Adipocyte (in vitro differentiated cells): ENCODE results near the gene NFIB.

Experiments
- DNase-seq: peaks from one replicate; pipeline ENCODE4 v3.0.0-alpha.2; 2015; ENCODE audit warnings: low read depth
- H3K27me3 ChIP-seq: replicated peaks from 2 replicates; pipeline ENCODE4 v1.7.0; 2013; ENCODE audit warnings: mild to moderate bottlenecking, low read length, moderate library complexity; ENCODE audit not compliant: control insufficient read depth, insufficient read depth
- H3K36me3 ChIP-seq: 2 replicates; pipeline ENCODE4 v1.7.0; 2013; ENCODE audit warnings: low read length, mild to moderate bottlenecking, moderate library complexity; ENCODE audit not compliant: control insufficient read depth, insufficient read depth, severe bottlenecking
- H3K4me1 ChIP-seq: 2 replicates; pipeline ENCODE4 v1.7.0; 2013; ENCODE audit warnings: mild to moderate bottlenecking, low read length, moderate library complexity; ENCODE audit not compliant: control insufficient read depth, insufficient read depth
- H3K4me3 ChIP-seq: 2 replicates; pipeline ENCODE4 v1.7.0; 2013; ENCODE audit warnings: mild to moderate bottlenecking, low read length, moderate library complexity
- H3K9ac ChIP-seq: 2 replicates; pipeline ENCODE4 v1.7.0; 2013; ENCODE audit warnings: mild to moderate bottlenecking, low read length, moderate library complexity
- H3K9me3 ChIP-seq: 2 replicates; pipeline ENCODE4 v1.7.0; 2013; ENCODE audit warnings: mild to moderate bottlenecking, low read length, moderate library complexity; ENCODE audit not compliant: control insufficient read depth

The NFIB gene

GRCh38 chr9:14316602-14317300, 2.8 kb upstream of the NFIB start:
- Histone ChIP-seq H3K4me1 (peaks cover 52% of the 10 kb centered on the region), H3K9me3 (no peaks in the 10 kb centered on the region), H3K9ac (peak overlapping the region; percentile 92), H3K36me3 (no peaks in the 10 kb centered on the region), H3K4me3 (peak overlapping the region; percentile 83), H3K27me3 (no peaks in the 10 kb centered on the region)
- no peak for DNase-seq

GRCh38 chr9:14315875-14316601, 2.1 kb upstream of the NFIB start:
- Histone ChIP-seq H3K4me1 (peaks cover 46% of the 10 kb centered on the region), H3K4me3 (peak overlapping the region; percentile 83), H3K36me3 (no peaks in the 10 kb centered on the region), H3K9me3 (no peaks in the 10 kb centered on the region), H3K27me3 (no peaks in the 10 kb centered on the region), H3K9ac (peak overlapping the region; percentile 92)
- peak; percentile 27 for DNase-seq

GRCh38 chr9:14314929-14315874, 1.3 kb upstream of the NFIB start:
- peak overlapping the region; percentile 95 for H3K9ac ChIP-seq
- peaks cover 44% of the 10 kb centered on the region for H3K4me1 ChIP-seq
- H3K27me3 ChIP-seq, result no peaks in the 10 kb centered on the region
- no peaks in the 10 kb centered on the region for H3K9me3 ChIP-seq
- peak overlapping the region; percentile 88 for H3K4me3 ChIP-seq
- H3K36me3 ChIP-seq, result no peaks in the 10 kb centered on the region
- DNase-seq, result peak; percentile 93

- H3K9me3 ChIP-seq, result no peaks in the 10 kb centered on the region
- no peaks in the 10 kb centered on the region for H3K36me3 ChIP-seq
- peak; percentile 92 for DNase-seq
- peak overlapping the region; percentile 95 for H3K9ac ChIP-seq
- peak overlapping the region; percentile 88 for H3K4me3 ChIP-seq
- H3K4me1 ChIP-seq, result peaks cover 45% of the 10 kb centered on the region
- no peaks in the 10 kb centered on the region for H3K27me3 ChIP-seq
Observed at GRCh38 chr9:14314424-14314928, 535 bp upstream of the NFIB start.

- Histone ChIP-seq H3K9ac (peak overlapping the region; percentile 97), H3K4me1 (peaks cover 45% of the 10 kb centered on the region), H3K9me3 (no peaks in the 10 kb centered on the region), H3K36me3 (no peaks in the 10 kb centered on the region), H3K4me3 (peak overlapping the region; percentile 94), H3K27me3 (no peaks in the 10 kb centered on the region)
- peak; percentile 68 for DNase-seq
Observed at GRCh38 chr9:14313378-14313940, 482 bp downstream of the NFIB start.

- H3K4me1 ChIP-seq, result peaks cover 45% of the 10 kb centered on the region
- no peaks in the 10 kb centered on the region for H3K36me3 ChIP-seq
- DNase-seq, result peak; percentile 64
- H3K9ac ChIP-seq, result peak overlapping the region; percentile 97
- H3K27me3 ChIP-seq, result no peaks in the 10 kb centered on the region
- H3K9me3 ChIP-seq, result no peaks in the 10 kb centered on the region
- peak overlapping the region; percentile 94 for H3K4me3 ChIP-seq
Observed at GRCh38 chr9:14312719-14313377, 1.1 kb downstream of the NFIB start.

GRCh38 chr9:14311956-14312685, 1.8 kb downstream of the NFIB start:
- Histone ChIP-seq H3K27me3 (no peaks in the 10 kb centered on the region), H3K4me1 (peaks cover 45% of the 10 kb centered on the region), H3K9me3 (no peaks in the 10 kb centered on the region), H3K36me3 (peaks cover under 1% of the 10 kb centered on the region), H3K4me3 (peak overlapping the region; percentile 94), H3K9ac (peak overlapping the region; percentile 97)
- DNase-seq, result peak; percentile 12

GRCh38 chr9:14311171-14311949, 2.6 kb downstream of the NFIB start:
- Histone ChIP-seq H3K9me3 (no peaks in the 10 kb centered on the region), H3K4me1 (peaks cover 43% of the 10 kb centered on the region), H3K27me3 (no peaks in the 10 kb centered on the region), H3K9ac (peak overlapping the region; percentile 97), H3K36me3 (peaks cover 8% of the 10 kb centered on the region), H3K4me3 (peak overlapping the region; percentile 94)
- DNase-seq, result no peak

- DNase-seq, result no peak
- peak overlapping the region; percentile 94 for H3K4me3 ChIP-seq
Observed at GRCh38 chr9:14310311-14310710, 3.6 kb downstream of the NFIB start.

More at GRCh38 chr9:14310311-14310710, 3.6 kb downstream of the NFIB start:
- H3K9me3 ChIP-seq, result no peaks in the 10 kb centered on the region
- H3K27me3 ChIP-seq, result no peaks in the 10 kb centered on the region
- peaks cover 43% of the 10 kb centered on the region for H3K4me1 ChIP-seq
- H3K9ac ChIP-seq, result peak overlapping the region; percentile 97
- peaks cover 13% of the 10 kb centered on the region for H3K36me3 ChIP-seq
